Activated naive CD8-positive, alpha-beta T cell treated with anti-CD3 and anti-CD28 coated beads, Interleukin-2, amount 50 U/mL, for 24 hours (primary cell): Measurements from ENCODE around the gene HMGB1.
"Not testable (repeated sequence)": the region's sequence is repeated elsewhere in the genome, so short reads cannot be mapped to it uniquely, and the experiment has no call there.

Experiments
- ATAC-seq: fragments of 150-1000 bp; cut with Tn5 transposase; one replicate; pipeline ENCODE4 v1.10.0; 2021
- DNase-seq: peaks from one replicate; pipeline ENCODE4 v3.0.0; 2021
- H3K27ac Mint-ChIP-seq: one replicate; pipeline ENCODE4 v1.8.0; 2021; ENCODE audit warnings: mild to moderate bottlenecking, mixed read lengths
- H3K27me3 Mint-ChIP-seq: one replicate; pipeline ENCODE4 v1.8.0; 2021; ENCODE audit warnings: mixed read lengths
- H3K36me3 Mint-ChIP-seq: one replicate; pipeline ENCODE4 v1.8.0; 2021; ENCODE audit warnings: low read depth, mixed read lengths
- H3K4me1 Mint-ChIP-seq: one replicate; pipeline ENCODE4 v1.8.0; 2021; ENCODE audit warnings: mixed read lengths
- H3K4me3 Mint-ChIP-seq: one replicate; pipeline ENCODE4 v1.8.0; 2021; ENCODE audit warnings: mild to moderate bottlenecking, moderate library complexity, mixed read lengths
- H3K9me3 Mint-ChIP-seq: one replicate; pipeline ENCODE4 v1.8.0; 2021; ENCODE audit warnings: mixed read lengths

Gene HMGB1

GRCh38 chr13:30454991-30455390 is 10.7 kb downstream of the HMGB1 start:
- Mint-ChIP-seq H3K4me1 (peaks cover 8% of the 10 kb centered on the region), H3K36me3 (peaks cover 18% of the 10 kb centered on the region), H3K4me3 (no peak overlapping the region), H3K9me3 (no peaks in the 10 kb centered on the region), H3K27me3 (no peaks in the 10 kb centered on the region), H3K27ac (no peak overlapping the region)
- DNase-seq (no peak), ATAC-seq (no peak)

DNA sequence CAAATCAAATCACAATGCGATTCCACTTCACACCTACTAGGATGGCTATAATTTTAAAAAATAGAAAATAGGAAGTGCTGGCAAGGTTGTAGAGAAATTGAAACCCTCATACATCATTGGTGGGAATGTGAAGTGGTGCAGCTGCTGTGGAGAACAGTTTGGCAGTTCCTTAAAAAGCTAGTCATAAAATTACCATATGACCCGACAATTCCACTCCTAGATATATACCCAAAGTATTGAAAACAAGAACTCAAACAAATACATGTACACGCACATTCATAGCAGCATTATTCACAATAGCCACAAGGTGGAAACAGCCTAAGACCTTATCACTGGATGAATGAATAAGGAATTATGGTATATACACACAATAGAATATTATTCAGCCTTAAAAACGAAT is 12.0 kb downstream of the HMGB1 start:
- no peak for DNase-seq
- H3K27ac Mint-ChIP-seq: no peak overlapping the region
- no peaks in the 10 kb centered on the region for H3K27me3 Mint-ChIP-seq
- no peaks in the 10 kb centered on the region for H3K4me1 Mint-ChIP-seq
- H3K36me3 Mint-ChIP-seq: peaks cover 8% of the 10 kb centered on the region
- peak; percentile 29 for ATAC-seq
- H3K4me3 Mint-ChIP-seq: no peak overlapping the region
- no peaks in the 10 kb centered on the region for H3K9me3 Mint-ChIP-seq

- H3K27ac Mint-ChIP-seq, H3K4me3 Mint-ChIP-seq, H3K36me3 Mint-ChIP-seq, H3K27me3 Mint-ChIP-seq, ATAC-seq, DNase-seq, H3K4me1 Mint-ChIP-seq, H3K9me3 Mint-ChIP-seq: not testable (repeated sequence)
These were observed 14.3 kb downstream of the HMGB1 start for GRCh38 chr13:30451476-30451875.

- H3K9me3 Mint-ChIP-seq: no peaks in the 10 kb centered on the region
- H3K4me3 Mint-ChIP-seq: no peak overlapping the region
- H3K27me3 Mint-ChIP-seq: peaks cover 11% of the 10 kb centered on the region
- no peak overlapping the region for H3K27ac Mint-ChIP-seq
- no peaks in the 10 kb centered on the region for H3K36me3 Mint-ChIP-seq
- ATAC-seq: no peak
- no peak for DNase-seq
- H3K4me1 Mint-ChIP-seq: peaks cover 10% of the 10 kb centered on the region
These were observed 15.7 kb downstream of the HMGB1 start for GRCh38 chr13:30450066-30450465.

- DNase-seq: no peak
- H3K4me1 Mint-ChIP-seq: peaks cover 11% of the 10 kb centered on the region
- no peaks in the 10 kb centered on the region for H3K36me3 Mint-ChIP-seq
- H3K4me3 Mint-ChIP-seq: no peak overlapping the region
- H3K27ac Mint-ChIP-seq: no peak overlapping the region
- H3K9me3 Mint-ChIP-seq: no peaks in the 10 kb centered on the region
- no peak for ATAC-seq
- peaks cover 11% of the 10 kb centered on the region for H3K27me3 Mint-ChIP-seq
These were observed 17.3 kb downstream of the HMGB1 start for GRCh38 chr13:30448441-30448840.

DNA sequence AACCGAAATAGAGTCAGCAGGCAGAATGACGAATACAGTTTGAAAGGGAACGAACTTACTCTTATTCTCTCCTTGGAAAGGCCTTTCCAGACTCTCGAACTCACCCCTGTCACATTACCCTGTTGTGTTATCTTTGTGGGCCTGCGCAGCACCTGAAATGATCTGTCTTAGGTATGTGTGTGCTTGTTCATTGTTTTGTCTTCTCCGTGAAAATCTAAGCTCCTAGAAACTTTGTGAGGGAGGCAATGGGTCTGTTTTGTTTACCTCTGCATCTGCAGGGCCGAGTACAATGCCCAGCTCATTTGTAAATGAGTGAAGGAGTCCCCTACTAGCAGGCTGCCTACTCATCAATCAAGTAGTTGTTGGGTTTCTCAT is 19.6 kb downstream of the HMGB1 start:
- H3K36me3 Mint-ChIP-seq: no peaks in the 10 kb centered on the region
- H3K4me3 Mint-ChIP-seq: peak overlapping the region; percentile 50
- peak overlapping the region; percentile 46 for H3K27ac Mint-ChIP-seq
- no peaks in the 10 kb centered on the region for H3K9me3 Mint-ChIP-seq
- DNase-seq (no peak), ATAC-seq (no peak)
- peaks cover 11% of the 10 kb centered on the region for H3K27me3 Mint-ChIP-seq
- H3K4me1 Mint-ChIP-seq: peaks cover 17% of the 10 kb centered on the region

DNA sequence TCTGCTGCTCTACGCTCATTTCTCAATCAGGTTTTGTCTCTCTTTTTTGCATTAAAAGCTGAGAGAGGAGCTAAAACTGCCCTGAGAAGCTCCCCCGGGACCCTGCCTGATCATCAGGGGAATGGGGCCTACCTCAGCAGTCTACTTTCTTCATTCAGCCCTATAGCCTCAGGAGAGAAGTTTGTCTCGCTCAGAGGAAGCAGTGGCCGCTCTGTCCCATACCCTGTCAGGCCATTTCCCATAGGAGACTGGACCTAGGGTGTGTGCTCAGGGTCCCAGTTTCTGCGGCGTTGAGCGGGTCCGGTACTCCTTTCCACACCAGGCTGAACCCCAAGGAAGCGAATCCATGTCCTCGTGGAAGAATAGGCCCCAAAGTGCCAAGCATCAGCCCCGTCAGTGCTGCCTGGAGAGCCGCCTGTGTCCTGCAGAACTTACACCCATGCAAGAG is 21.8 kb downstream of the HMGB1 start:
- no peak for ATAC-seq
- peaks cover 20% of the 10 kb centered on the region for H3K4me1 Mint-ChIP-seq
- no peak overlapping the region for H3K4me3 Mint-ChIP-seq
- H3K9me3 Mint-ChIP-seq: no peaks in the 10 kb centered on the region
- no peak overlapping the region for H3K27ac Mint-ChIP-seq
- DNase-seq: no peak
- H3K27me3 Mint-ChIP-seq: peaks cover 11% of the 10 kb centered on the region
- no peaks in the 10 kb centered on the region for H3K36me3 Mint-ChIP-seq

- peaks cover 20% of the 10 kb centered on the region for H3K4me1 Mint-ChIP-seq
- not testable (repeated sequence) for H3K27ac Mint-ChIP-seq, H3K36me3 Mint-ChIP-seq
These were observed 22.2 kb downstream of the HMGB1 start for GRCh38 chr13:30443491-30443890.

GRCh38 chr13:30442926-30443325 is 22.8 kb downstream of the HMGB1 start:
- no peaks in the 10 kb centered on the region for H3K36me3 Mint-ChIP-seq
- no peaks in the 10 kb centered on the region for H3K9me3 Mint-ChIP-seq
- H3K27me3 Mint-ChIP-seq: peaks cover 11% of the 10 kb centered on the region
- H3K4me1 Mint-ChIP-seq: peaks cover 20% of the 10 kb centered on the region
- H3K4me3 Mint-ChIP-seq: no peak overlapping the region
- no peak for DNase-seq
- H3K27ac Mint-ChIP-seq: no peak overlapping the region
- ATAC-seq: no peak

More at GRCh38 chr13:30443491-30443890, 22.2 kb downstream of the HMGB1 start:
- ATAC-seq, H3K4me3 Mint-ChIP-seq, DNase-seq, H3K9me3 Mint-ChIP-seq: not testable (repeated sequence)
- H3K27me3 Mint-ChIP-seq: peaks cover 11% of the 10 kb centered on the region

- DNase-seq (no peak), ATAC-seq (peak; percentile 78)
- H3K27ac Mint-ChIP-seq: no peak overlapping the region
- H3K27me3 Mint-ChIP-seq: peaks cover 7% of the 10 kb centered on the region
- no peaks in the 10 kb centered on the region for H3K36me3 Mint-ChIP-seq
- no peaks in the 10 kb centered on the region for H3K9me3 Mint-ChIP-seq
- H3K4me1 Mint-ChIP-seq: peaks cover 15% of the 10 kb centered on the region
- no peak overlapping the region for H3K4me3 Mint-ChIP-seq
These were observed 24.6 kb downstream of the HMGB1 start for GRCh38 chr13:30440910-30441703.

DNA sequence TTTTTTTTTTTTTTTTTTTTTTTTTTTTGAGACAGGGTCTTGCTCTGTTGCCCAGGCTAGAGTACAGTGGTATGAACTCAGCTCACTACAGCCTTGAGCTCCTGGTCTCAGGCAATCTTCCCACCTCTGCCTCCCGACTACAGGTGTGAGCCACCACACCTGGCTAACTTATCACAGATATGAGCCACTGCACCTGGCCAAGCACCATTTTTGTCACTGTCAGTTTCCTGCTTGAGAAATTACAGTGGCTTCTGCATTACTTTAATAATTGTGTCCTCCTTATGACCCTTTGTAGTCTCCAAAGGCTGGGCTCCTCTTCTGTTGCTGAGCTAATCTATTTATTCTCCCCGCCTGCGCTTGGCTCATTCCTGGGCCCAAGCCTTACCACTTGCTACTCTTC is 27.4 kb downstream of the HMGB1 start:
- peaks cover 2% of the 10 kb centered on the region for H3K27me3 Mint-ChIP-seq
- H3K9me3 Mint-ChIP-seq: no peaks in the 10 kb centered on the region
- H3K27ac Mint-ChIP-seq: no peak overlapping the region
- ATAC-seq: no peak
- H3K4me3 Mint-ChIP-seq: no peak overlapping the region
- no peaks in the 10 kb centered on the region for H3K36me3 Mint-ChIP-seq
- peaks cover 9% of the 10 kb centered on the region for H3K4me1 Mint-ChIP-seq
- no peak for DNase-seq

- peaks cover 6% of the 10 kb centered on the region for H3K4me1 Mint-ChIP-seq
- no peak overlapping the region for H3K4me3 Mint-ChIP-seq
- no peak for ATAC-seq
- no peak overlapping the region for H3K27ac Mint-ChIP-seq
- H3K9me3 Mint-ChIP-seq: no peaks in the 10 kb centered on the region
- peaks cover 2% of the 10 kb centered on the region for H3K27me3 Mint-ChIP-seq
- no peaks in the 10 kb centered on the region for H3K36me3 Mint-ChIP-seq
- DNase-seq: no peak
These were observed 28.6 kb downstream of the HMGB1 start for GRCh38 chr13:30437177-30437576.

DNA sequence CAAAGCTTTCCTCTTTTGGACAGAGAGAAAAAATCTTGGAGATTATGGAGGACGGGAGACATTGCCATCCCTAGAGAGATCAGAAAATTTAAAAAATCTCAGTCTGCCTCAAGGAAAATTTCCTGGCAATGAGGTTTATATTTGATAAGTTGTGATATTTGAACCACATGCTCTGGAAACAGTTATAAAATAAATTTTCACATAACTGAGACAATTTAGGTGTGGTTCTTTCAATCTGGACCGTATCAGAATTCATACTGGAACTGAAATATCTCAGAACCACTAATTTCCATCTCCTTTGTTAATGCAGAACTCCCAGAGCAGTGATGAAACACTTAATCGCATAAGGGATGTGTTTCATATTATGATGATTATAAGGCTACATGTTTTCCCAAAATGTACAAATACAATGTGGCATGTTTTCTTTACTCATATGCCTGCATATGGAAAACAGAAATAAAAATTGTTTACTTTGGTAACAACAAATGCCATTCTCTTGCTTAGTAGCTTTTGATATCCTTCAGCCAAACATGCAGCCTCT is 29.8 kb downstream of the HMGB1 start:
- DNase-seq (no peak), ATAC-seq (no peak)
- Mint-ChIP-seq H3K9me3 (no peaks in the 10 kb centered on the region), H3K36me3 (no peaks in the 10 kb centered on the region), H3K4me3 (no peak overlapping the region), H3K27ac (no peak overlapping the region), H3K4me1 (peaks cover 11% of the 10 kb centered on the region), H3K27me3 (peaks cover 2% of the 10 kb centered on the region)

- ATAC-seq (peak; percentile 48), DNase-seq (no peak)
- Mint-ChIP-seq H3K4me1 (peaks cover 30% of the 10 kb centered on the region), H3K36me3 (no peaks in the 10 kb centered on the region), H3K27me3 (peaks cover 2% of the 10 kb centered on the region), H3K9me3 (no peaks in the 10 kb centered on the region), H3K4me3 (peak overlapping the region; percentile 68), H3K27ac (peak overlapping the region; percentile 91)
These were observed 34.3 kb downstream of the HMGB1 start for GRCh38 chr13:30431269-30431940.
